Measurements from ENCODE around the gene CHCHD3. TPM values are rescaled to one million over a fixed set of nuclear protein-coding genes. Genes with fewer than 3 reads are reported as not detected.

The CHCHD3 gene
- total RNA-seq, 2 experiments from 2014 or later = 21.6 to 21.7 TPM

GRCh38 chr7:132791036-132791435 lies 290.9 kb downstream of the CHCHD3 start:
- H3K4me1 Mint-ChIP-seq (ENCODE audit: low read depth) = no peaks in the 10 kb centered on the region
- H3K4me1 ChIP-seq (ENCODE audit: insufficient read depth, low read length) = no peaks in the 10 kb centered on the region
- H3K36me3 Mint-ChIP-seq (ENCODE audit: low read depth) = peaks cover 62% of the 10 kb centered on the region
- H3K4me3 Mint-ChIP-seq = no peak overlapping the region
- no peak for DNase-seq
- no peak overlapping the region for H3K4me3 ChIP-seq (ENCODE audit: low read length)
- H3K27ac Mint-ChIP-seq = no peak overlapping the region
- H3K27me3 ChIP-seq (ENCODE audit: control insufficient read depth in 1 of 2, insufficient read depth in 2 of 2, low read length in 2 of 2) = no peaks in the 10 kb centered on the region
- H3K9me3 ChIP-seq (ENCODE audit: control insufficient read depth in 1 of 2, insufficient read depth in 1 of 2, low read length in 2 of 2) = no peaks in the 10 kb centered on the region
- CTCF ChIA-PET = no interaction called here
- no peak for ATAC-seq (ENCODE audit: poor library complexity)
- H3K27ac ChIP-seq (ENCODE audit: low read depth in 1 of 2, low read length in 2 of 2) = no peak overlapping the region
- H3K27me3 Mint-ChIP-seq = no peaks in the 10 kb centered on the region
- peaks cover 12% of the 10 kb centered on the region for H3K36me3 ChIP-seq (ENCODE audit: insufficient read depth, low read length)
- POLR2A ChIA-PET = no interaction called here
- no peak for TF ChIP-seq CTCF (IDR thresholded peaks at IDR 0.05)
- intact Hi-C loops (cut with DNase I, micrococcal nuclease) = loop anchor here in 1 of 2 experiments (5.0 kb wide), 1 partner anchor 731 kb away; no protein-coding TSS in a partner anchor
- H3K9me3 Mint-ChIP-seq = no peaks in the 10 kb centered on the region

DNA sequence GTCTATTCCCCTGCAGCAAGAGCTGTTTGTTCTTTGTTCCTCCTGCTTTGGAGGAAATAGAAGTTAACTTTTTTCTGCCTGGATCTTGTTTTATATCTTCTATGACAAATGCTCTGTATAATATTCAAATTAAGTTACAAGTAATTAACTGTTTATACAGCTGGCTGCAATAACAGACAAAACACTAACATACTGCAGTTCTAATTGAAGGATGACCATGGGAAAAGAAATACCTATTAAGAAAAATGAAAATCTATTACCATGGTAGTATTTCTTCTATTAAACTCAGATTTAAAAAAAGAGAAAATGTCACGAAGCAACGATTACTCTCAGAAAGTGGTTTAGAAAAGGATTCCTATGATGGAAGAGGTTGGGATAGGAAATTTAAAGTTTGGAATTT lies 291.8 kb downstream of the CHCHD3 start:
- TF ChIP-seq CTCF (IDR thresholded peaks at IDR 0.05) = no peak
- no peaks in the 10 kb centered on the region for H3K9me3 ChIP-seq (ENCODE audit: control insufficient read depth in 1 of 2, insufficient read depth in 1 of 2, low read length in 2 of 2)
- POLR2A ChIA-PET = interaction anchor here (1.3 kb wide), 1 partner anchor 19 kb away, joined by 4 read pairs; no protein-coding TSS in a partner anchor
- H3K27me3 ChIP-seq (ENCODE audit: control insufficient read depth in 1 of 2, insufficient read depth in 2 of 2, low read length in 2 of 2) = no peaks in the 10 kb centered on the region
- no peak overlapping the region for H3K4me3 ChIP-seq (ENCODE audit: low read length)
- intact Hi-C loops (cut with DNase I, micrococcal nuclease) = loop anchor here in 1 of 2 experiments (5.0 kb wide), 1 partner anchor 732 kb away; no protein-coding TSS in a partner anchor
- no peaks in the 10 kb centered on the region for H3K4me1 ChIP-seq (ENCODE audit: insufficient read depth, low read length)
- ATAC-seq (ENCODE audit: poor library complexity) (no peak), DNase-seq (no peak)
- Mint-ChIP-seq H3K36me3 (ENCODE audit: low read depth) (peaks cover 62% of the 10 kb centered on the region), H3K9me3 (no peaks in the 10 kb centered on the region), H3K4me3 (no peak overlapping the region), H3K27me3 (no peaks in the 10 kb centered on the region), H3K4me1 (ENCODE audit: low read depth) (no peaks in the 10 kb centered on the region), H3K27ac (no peak overlapping the region)
- no peak overlapping the region for H3K27ac ChIP-seq (ENCODE audit: low read depth in 1 of 2, low read length in 2 of 2)
- CTCF ChIA-PET = no interaction called here
- peaks cover 15% of the 10 kb centered on the region for H3K36me3 ChIP-seq (ENCODE audit: insufficient read depth, low read length)

DNA sequence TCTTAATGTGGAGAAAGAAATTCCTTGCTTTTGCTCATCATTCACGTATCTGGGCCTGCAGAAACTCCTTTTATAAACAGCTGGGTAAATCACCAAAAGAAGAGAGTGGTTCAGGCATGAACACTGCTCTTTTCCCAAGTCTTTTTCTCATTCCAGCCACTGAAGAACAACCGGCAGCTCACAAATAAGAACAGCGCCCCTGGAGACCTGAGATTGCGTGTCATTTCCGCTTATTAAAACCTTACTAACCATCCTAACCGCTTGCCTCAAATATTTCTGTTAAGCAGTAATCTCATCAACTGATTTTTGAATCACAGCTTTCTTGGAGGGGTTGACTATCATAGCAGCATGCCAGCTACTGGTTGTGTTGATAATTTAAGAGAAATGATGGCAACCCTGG lies 292.6 kb downstream of the CHCHD3 start:
- no peak overlapping the region for H3K27ac Mint-ChIP-seq
- H3K4me3 ChIP-seq (ENCODE audit: low read length) = no peak overlapping the region
- H3K27me3 ChIP-seq (ENCODE audit: control insufficient read depth in 1 of 2, insufficient read depth in 2 of 2, low read length in 2 of 2) = no peaks in the 10 kb centered on the region
- ChIA-PET CTCF (no interaction called here), POLR2A (interaction anchor here (0.6 to 1.3 kb wide), 2 partner anchors 18 to 73 kb away, joined by 4 read pairs; no protein-coding TSS in a partner anchor)
- H3K4me1 Mint-ChIP-seq (ENCODE audit: low read depth) = no peaks in the 10 kb centered on the region
- no peak for ATAC-seq (ENCODE audit: poor library complexity)
- peaks cover 15% of the 10 kb centered on the region for H3K36me3 ChIP-seq (ENCODE audit: insufficient read depth, low read length)
- no peaks in the 10 kb centered on the region for H3K27me3 Mint-ChIP-seq
- no peaks in the 10 kb centered on the region for H3K9me3 ChIP-seq (ENCODE audit: control insufficient read depth in 1 of 2, insufficient read depth in 1 of 2, low read length in 2 of 2)
- H3K4me1 ChIP-seq (ENCODE audit: insufficient read depth, low read length) = no peaks in the 10 kb centered on the region
- H3K4me3 Mint-ChIP-seq = no peak overlapping the region
- no peaks in the 10 kb centered on the region for H3K9me3 Mint-ChIP-seq
- TF ChIP-seq CTCF (IDR thresholded peaks at IDR 0.05) = no peak
- DNase-seq = no peak
- H3K27ac ChIP-seq (ENCODE audit: low read depth in 1 of 2, low read length in 2 of 2) = no peak overlapping the region
- peaks cover 64% of the 10 kb centered on the region for H3K36me3 Mint-ChIP-seq (ENCODE audit: low read depth)
- intact Hi-C loops (cut with DNase I, micrococcal nuclease) = no loop called here
